GM23338 (cell line): Measurements from ENCODE around the gene LMNTD2. TPM values are rescaled to one million over a fixed set of nuclear protein-coding genes. Genes with fewer than 3 reads are reported as not detected.

ENCODE experiments used
- ATAC-seq: fragments of 200-7000 bp; cut with Tn5 transposase; 3 replicates; pipeline ENCODE4 v1.9.1; 2020
- DNase-seq: peaks from one replicate; pipeline ENCODE4 v3.0.0-alpha.2; 2015; ENCODE audit warnings: low spot score
- H2AFZ ChIP-seq: fragments of 200-600 bp; sonication (generic); 2 replicates; pipeline ENCODE4 v1.8.0; 2016; ENCODE audit warnings: antibody characterized with exemption, mild to moderate bottlenecking, moderate library complexity
- H3F3A ChIP-seq: fragments of 200-600 bp; sonication (generic); replicated peaks from 2 replicates; pipeline ENCODE4 v1.8.0; 2017; ENCODE audit warnings: antibody characterized with exemption, mixed run types, low read depth
- H3K27ac ChIP-seq: fragments of 200-600 bp; sonication (generic); 2 replicates; pipeline ENCODE4 v1.6.1; 2016; ENCODE audit warnings: low read depth
- H3K27me3 ChIP-seq: fragments of 200-600 bp; sonication (generic); 2 replicates; pipeline ENCODE4 v1.8.0; 2016; ENCODE audit warnings: mild to moderate bottlenecking, mixed run types, moderate library complexity; ENCODE audit not compliant: insufficient read depth
- H3K36me3 ChIP-seq: fragments of 200-600 bp; sonication (generic); 2 replicates; pipeline ENCODE4 v1.8.0; 2016; ENCODE audit warnings: mild to moderate bottlenecking; ENCODE audit not compliant: insufficient read depth
- H3K4me1 ChIP-seq: fragments of 200-600 bp; sonication (generic); 2 replicates; pipeline ENCODE4 v1.8.0; 2016; ENCODE audit warnings: mild to moderate bottlenecking, moderate library complexity; ENCODE audit not compliant: insufficient read depth
- H3K4me2 ChIP-seq: fragments of 200-600 bp; sonication (generic); 2 replicates; pipeline ENCODE4 v1.7.1; 2017; ENCODE audit warnings: mixed run types
- H3K4me3 ChIP-seq: fragments of 200-600 bp; sonication (generic); 2 replicates; pipeline ENCODE4 v1.6.1; 2016; ENCODE audit warnings: mixed run types
- H3K79me2 ChIP-seq: fragments of 200-600 bp; sonication (generic); replicated peaks from 2 replicates; pipeline ENCODE4 v1.8.0; 2017; ENCODE audit warnings: mild to moderate bottlenecking; ENCODE audit not compliant: insufficient read depth
- H3K9me2 ChIP-seq: fragments of 200-600 bp; sonication (generic); 2 replicates; pipeline ENCODE4 v1.8.0; 2017; ENCODE audit not compliant: insufficient read depth
- H4K20me1 ChIP-seq: fragments of 200-600 bp; sonication (generic); replicated peaks from 2 replicates; pipeline ENCODE4 v1.8.0; 2017; ENCODE audit warnings: mild to moderate bottlenecking; ENCODE audit not compliant: insufficient read depth
- H3K27ac Mint-ChIP-seq: 2 replicates; pipeline ENCODE4 v1.8.0; 2020; ENCODE audit warnings: inconsistent platforms, mild to moderate bottlenecking, moderate library complexity, mixed read lengths
- H3K27me3 Mint-ChIP-seq: 3 replicates; pipeline ENCODE4 v1.8.0; 2022; ENCODE audit warnings: low read depth, mild to moderate bottlenecking, moderate library complexity, mixed read lengths, inconsistent platforms; ENCODE audit not compliant: insufficient read depth, poor library complexity
- H3K36me3 Mint-ChIP-seq: 3 replicates; pipeline ENCODE4 v1.8.0; 2021; ENCODE audit warnings: low read depth, mild to moderate bottlenecking, inconsistent platforms, moderate library complexity, mixed read lengths
- H3K4me1 Mint-ChIP-seq: 3 replicates; pipeline ENCODE4 v1.8.0; 2020; ENCODE audit warnings: mild to moderate bottlenecking, inconsistent platforms, mixed read lengths
- H3K4me3 Mint-ChIP-seq: 3 replicates; pipeline ENCODE4 v1.8.0; 2021; ENCODE audit warnings: moderate library complexity, mild to moderate bottlenecking, inconsistent platforms, mixed read lengths
- H3K9me3 Mint-ChIP-seq: 3 replicates; pipeline ENCODE4 v1.8.0; 2020; ENCODE audit warnings: moderate library complexity, mild to moderate bottlenecking, inconsistent platforms, mixed read lengths
- CREB1 ChIP-seq: fragments of 250-450 bp; sonication (Bioruptor Pico); IDR thresholded peaks from 2 replicates; pipeline ENCODE4 v1.5.0; 2020; ENCODE audit warnings: low read depth, mild to moderate bottlenecking, moderate library complexity
- CTCF ChIP-seq, 2 experiments: fragments of 200-600 bp in 1 of 2; sonication (generic) in 1 of 2; conservative IDR thresholded peaks; 2 replicates each; pipeline versions ENCODE4 v1.5.1 to v1.6.1; 2016 to 2017; ENCODE audit warnings: antibody characterized with exemption in 2 of 2, low read depth in 2 of 2, mild to moderate bottlenecking in 2 of 2, moderate library complexity in 1 of 2
- ETS1 ChIP-seq: IDR thresholded peaks from 2 replicates; pipeline ENCODE4 v1.6.1; 2016; ENCODE audit warnings: antibody characterized with exemption
- EZH2 ChIP-seq: fragments of 200-600 bp; sonication (generic); IDR thresholded peaks from one replicate; pipeline ENCODE4 v1.8.0; 2017; ENCODE audit warnings: antibody characterized with exemption, mild to moderate bottlenecking, low read depth; ENCODE audit not compliant: unreplicated experiment
- EZH2phosphoT487 ChIP-seq: fragments of 200-600 bp; sonication (generic); IDR thresholded peaks from one replicate; pipeline ENCODE4 v1.8.1; 2018; ENCODE audit warnings: antibody characterized with exemption; ENCODE audit not compliant: unreplicated experiment
- JUNB ChIP-seq: IDR thresholded peaks from one replicate; pipeline ENCODE4 v1.6.1; 2016; ENCODE audit warnings: antibody characterized with exemption; ENCODE audit not compliant: unreplicated experiment
- NANOG ChIP-seq: IDR thresholded peaks from 2 replicates; pipeline ENCODE4 v1.6.1; 2016; ENCODE audit warnings: antibody characterized with exemption, borderline replicate concordance
- POLR2AphosphoS5 ChIP-seq: IDR thresholded peaks from 2 replicates; pipeline ENCODE4 v1.6.1; 2016; ENCODE audit warnings: antibody characterized with exemption, low read depth
- REST ChIP-seq: IDR thresholded peaks from one replicate; pipeline ENCODE4 v1.6.1; 2018; ENCODE audit warnings: antibody characterized with exemption; ENCODE audit not compliant: unreplicated experiment
- STAT1 ChIP-seq: IDR thresholded peaks from one replicate; pipeline ENCODE4 v1.6.1; 2016; ENCODE audit warnings: antibody characterized with exemption; ENCODE audit not compliant: unreplicated experiment
- ZNF114 ChIP-seq: fragments of 250-450 bp; sonication (Bioruptor Pico); IDR thresholded peaks from 2 replicates; pipeline ENCODE4 v1.5.0; 2020; ENCODE audit warnings: mild to moderate bottlenecking, moderate library complexity
- ZNF331 ChIP-seq: fragments of 250-450 bp; sonication (Bioruptor Pico); IDR thresholded peaks from 2 replicates; pipeline ENCODE4 v1.5.0; 2020; ENCODE audit warnings: low read depth, mild to moderate bottlenecking, moderate library complexity
- ZNF462 ChIP-seq: fragments of 250-450 bp; sonication (Bioruptor Pico); IDR thresholded peaks from 2 replicates; pipeline ENCODE4 v1.5.0; 2020; ENCODE audit warnings: mild to moderate bottlenecking, moderate library complexity
- polyA plus RNA-seq: library from polyadenylated mRNA; unstranded; fragments of >200 nt; fragmentation: Nextera tagmentation; extraction: Ambion mirVana; gene quantifications from 2 replicates; pipeline ENCODE4 v1.2.1, GENCODE V29; 2016
- total RNA-seq: library from RNA; depleted of rRNA; stranded (reverse); fragments of >200 nt; shearing (Covaris generic); gene quantifications from 2 replicates; pipeline ENCODE4 v1.2.3, GENCODE V29; 2014

LMNTD2 gene
- total and polyA plus RNA-seq, 2 experiments from 2014 or later: 1.3 to 2.1 TPM

- no peak for TF ChIP-seq EZH2
- no peak for TF ChIP-seq STAT1
- no peak for TF ChIP-seq ZNF331 (CRISPR knock-in tag)
- no peak for TF ChIP-seq ZNF114
Observed at GRCh38 chr11:590997-591396, 30.5 kb upstream of the LMNTD2 start (continued).

- peaks cover 14% of the 10 kb centered on the region for H3K27me3 Mint-ChIP-seq
- no peaks in the 10 kb centered on the region; the same call in 2 of the 3 replicates for H3K9me3 Mint-ChIP-seq
- Histone ChIP-seq H3F3A (peaks cover 15% of the 10 kb centered on the region), H3K27me3 (no peaks in the 10 kb centered on the region), H3K36me3 (peaks cover 19% of the 10 kb centered on the region; the same call in 1 of the 2 replicates), H3K4me1 (no peaks in the 10 kb centered on the region), H2AFZ (no peak overlapping the region), H3K79me2 (peaks cover 15% of the 10 kb centered on the region; the same call in 1 of the 2 replicates), H3K4me2 (no peak overlapping the region), H3K9me2 (no peaks in the 10 kb centered on the region), H3K4me3 (no peak overlapping the region), H3K27ac (no peak overlapping the region), H4K20me1 (peaks cover 15% of the 10 kb centered on the region)
- no peak for DNase-seq
- TF ChIP-seq CTCF (conservative IDR thresholded peaks at IDR 0.05; ENCODE audit: low read depth in 2 of 2) (no peak), ZNF462 (no peak), EZH2 (no peak), STAT1 (no peak), ETS1 (no peak), REST (no peak), NANOG (no peak), POLR2AphosphoS5 (no peak), EZH2phosphoT487 (no peak), ZNF331 (CRISPR knock-in tag) (no peak), ZNF114 (no peak), CREB1 (no peak), JUNB (no peak)
- no peaks in the 10 kb centered on the region; the same call in 2 of the 3 replicates for H3K4me1 Mint-ChIP-seq
- H3K4me3 Mint-ChIP-seq: no peak overlapping the region
- no peak overlapping the region; the same call in 1 of the 2 replicates for H3K27ac Mint-ChIP-seq
- no peak for ATAC-seq
- H3K36me3 Mint-ChIP-seq: peaks cover 74% of the 10 kb centered on the region
Observed at GRCh38 chr11:589798-590197, 29.3 kb upstream of the LMNTD2 start.
